GM19455 (cell line): ENCODE measurements around the gene IL11.

Experiments used
- ATAC-seq: cut with Tn5 transposase; IDR thresholded peaks from one replicate; pipeline ENCODE4 v1.9.1; 2021; ENCODE audit not compliant: unreplicated experiment

Gene IL11

GRCh38 chr19:55353803-55354697 lies 16.2 kb downstream of the IL11 start:
- ATAC-seq: no peak

- no peak for ATAC-seq
Observed at GRCh38 chr19:55353356-55353802, 16.9 kb downstream of the IL11 start.

- no peak for ATAC-seq
Observed at GRCh38 chr19:55352549-55353145, 17.6 kb downstream of the IL11 start.

- no peak for ATAC-seq
Observed at GRCh38 chr19:55352040-55352439, 18.2 kb downstream of the IL11 start.

- no peak for ATAC-seq
Observed at GRCh38 chr19:55350620-55351315, 19.5 kb downstream of the IL11 start.

- no peak for ATAC-seq
Observed at GRCh38 chr19:55348317-55349034, 21.8 kb downstream of the IL11 start.

- no peak for ATAC-seq
Observed at GRCh38 chr19:55347442-55348009, 22.7 kb downstream of the IL11 start.

- no peak for ATAC-seq
Observed at GRCh38 chr19:55346725-55347441, 23.4 kb downstream of the IL11 start.

- no peak for ATAC-seq
Observed at GRCh38 chr19:55345818-55346724, 24.2 kb downstream of the IL11 start.

- ATAC-seq: no peak
Observed at GRCh38 chr19:55345101-55345817, 25.0 kb downstream of the IL11 start.

- ATAC-seq: no peak
Observed at GRCh38 chr19:55344444-55344843, 25.8 kb downstream of the IL11 start.

GRCh38 chr19:55341595-55342531 lies 28.4 kb downstream of the IL11 start:
- no peak for ATAC-seq

GRCh38 chr19:55341171-55341588 lies 29.1 kb downstream of the IL11 start:
- ATAC-seq: no peak

- no peak for ATAC-seq
Observed at GRCh38 chr19:55340784-55341147, 29.5 kb downstream of the IL11 start.

GRCh38 chr19:55339889-55340783 lies 30.1 kb downstream of the IL11 start:
- no peak for ATAC-seq

- ATAC-seq: peak; percentile 91
Observed at GRCh38 chr19:55339105-55339888, 31.0 kb downstream of the IL11 start, which contains the start of gene KMT5C. KMT5C (plus strand) TSS chr19:55339876; CDS start chr19:55341937, 2,061 bp downstream.
